Mucosa of rectum (tissue), 2 donors: ENCODE data around the gene LITAF.
A peak's percentile ranks its signal among the peaks of the same experiment; 100 is the strongest.
"Not testable (repeated sequence)": the region's sequence is repeated elsewhere in the genome, so short reads cannot be mapped to it uniquely, and the experiment has no call there.

Source experiments
- H3K27ac ChIP-seq, 2 donors: one replicate each; pipeline ENCODE4 v1.7.0; 2013; ENCODE audit warnings: inconsistent platforms in 2 of 2, low read depth in 2 of 2, low read length in 2 of 2
- H3K27me3 ChIP-seq, 2 donors: one replicate each; pipeline ENCODE4 v1.7.0; 2013; ENCODE audit warnings: low read length in 2 of 2; ENCODE audit not compliant: control insufficient read depth in 2 of 2, insufficient read depth in 2 of 2
- H3K36me3 ChIP-seq, 2 donors: one replicate each; pipeline ENCODE4 v1.7.0; 2013; ENCODE audit warnings: low read length in 2 of 2; ENCODE audit not compliant: control insufficient read depth in 2 of 2, insufficient read depth in 2 of 2
- H3K4me1 ChIP-seq, 2 donors: one replicate each; pipeline ENCODE4 v1.7.0; 2013; ENCODE audit warnings: low read length in 2 of 2, mild to moderate bottlenecking in 1 of 2; ENCODE audit not compliant: control insufficient read depth in 2 of 2, insufficient read depth in 2 of 2
- H3K4me3 ChIP-seq, 2 donors: one replicate each; pipeline ENCODE4 v1.7.0; 2013; ENCODE audit warnings: low read length in 2 of 2
- H3K9ac ChIP-seq, 2 donors: one replicate each; pipeline ENCODE4 v1.7.0; 2013; ENCODE audit warnings: low read length in 2 of 2, low read depth in 1 of 2, mild to moderate bottlenecking in 1 of 2
- H3K9me3 ChIP-seq, 2 donors: one replicate each; pipeline ENCODE4 v1.7.0; 2013; ENCODE audit warnings: low read length in 2 of 2; ENCODE audit not compliant: control insufficient read depth in 2 of 2
- donor health status: healthy.
- donor health status: Normal muscosa, but diverticular disease.

Gene LITAF

GRCh38 chr16:11577290-11577660 lies 9.4 kb downstream of the LITAF start:
- not testable (repeated sequence) for H3K27ac ChIP-seq, H3K9me3 ChIP-seq, H3K9ac ChIP-seq, H3K27me3 ChIP-seq, H3K36me3 ChIP-seq, H3K4me3 ChIP-seq
- H3K4me1 ChIP-seq = peaks cover 18 to 22% of the 10 kb centered on the region in 2 donors

GRCh38 chr16:11576427-11577289 lies 10.1 kb downstream of the LITAF start:
- no peak overlapping the region for H3K9ac ChIP-seq
- peaks cover 19 to 22% of the 10 kb centered on the region in 2 donors for H3K4me1 ChIP-seq
- H3K27me3 ChIP-seq = no peaks in the 10 kb centered on the region
- H3K36me3 ChIP-seq = peaks cover 0 to under 1% of the 10 kb centered on the region in 2 donors
- H3K27ac ChIP-seq = peak overlapping the region in 1 of 2 donors; percentile 23
- H3K9me3 ChIP-seq = no peaks in the 10 kb centered on the region
- peak overlapping the region in 1 of 2 donors; percentile 42 for H3K4me3 ChIP-seq

- peaks cover 0 to 3% of the 10 kb centered on the region in 2 donors for H3K36me3 ChIP-seq
- no peak overlapping the region for H3K4me3 ChIP-seq
- no peaks in the 10 kb centered on the region for H3K27me3 ChIP-seq
- no peak overlapping the region for H3K27ac ChIP-seq
- H3K4me1 ChIP-seq = peaks cover 17 to 21% of the 10 kb centered on the region in 2 donors
- no peaks in the 10 kb centered on the region for H3K9me3 ChIP-seq
- no peak overlapping the region for H3K9ac ChIP-seq
Observed at GRCh38 chr16:11575223-11575589, 11.5 kb downstream of the LITAF start.

- H3K4me1 ChIP-seq = peaks cover 17 to 21% of the 10 kb centered on the region in 2 donors
- no peak overlapping the region for H3K27ac ChIP-seq
- H3K36me3 ChIP-seq = peaks cover 0 to 12% of the 10 kb centered on the region in 2 donors
- H3K4me3 ChIP-seq = no peak overlapping the region
- no peaks in the 10 kb centered on the region for H3K9me3 ChIP-seq
- H3K27me3 ChIP-seq = no peaks in the 10 kb centered on the region
- H3K9ac ChIP-seq = no peak overlapping the region
Observed at GRCh38 chr16:11572301-11572995, 14.3 kb downstream of the LITAF start.

GRCh38 chr16:11571549-11571948 lies 15.2 kb downstream of the LITAF start:
- Histone ChIP-seq H3K9me3 (no peaks in the 10 kb centered on the region), H3K4me3 (no peak overlapping the region), H3K27ac (no peak overlapping the region), H3K4me1 (peaks cover 11 to 15% of the 10 kb centered on the region in 2 donors), H3K27me3 (no peaks in the 10 kb centered on the region), H3K36me3 (peaks cover 0 to 14% of the 10 kb centered on the region in 2 donors), H3K9ac (no peak overlapping the region)

GRCh38 chr16:11570806-11571205 lies 15.9 kb downstream of the LITAF start:
- H3K9me3 ChIP-seq = no peaks in the 10 kb centered on the region
- peaks cover 10 to 14% of the 10 kb centered on the region in 2 donors for H3K4me1 ChIP-seq
- H3K27me3 ChIP-seq = no peaks in the 10 kb centered on the region
- peaks cover 0 to 21% of the 10 kb centered on the region in 2 donors for H3K36me3 ChIP-seq
- H3K27ac ChIP-seq = no peak overlapping the region
- H3K9ac ChIP-seq = no peak overlapping the region
- H3K4me3 ChIP-seq = no peak overlapping the region

GRCh38 chr16:11570258-11570657 lies 16.5 kb downstream of the LITAF start:
- Histone ChIP-seq H3K4me3 (no peak overlapping the region), H3K4me1 (peaks cover 10 to 11% of the 10 kb centered on the region in 2 donors), H3K27ac (no peak overlapping the region)

GRCh38 chr16:11566398-11566797 lies 20.3 kb downstream of the LITAF start:
- Histone ChIP-seq H3K27ac (no peak overlapping the region), H3K9me3 (no peaks in the 10 kb centered on the region), H3K9ac (no peak overlapping the region), H3K36me3 (peaks cover 0 to 28% of the 10 kb centered on the region in 2 donors), H3K4me3 (no peak overlapping the region), H3K27me3 (no peaks in the 10 kb centered on the region), H3K4me1 (peaks cover 0 to under 1% of the 10 kb centered on the region in 2 donors)

More at GRCh38 chr16:11570258-11570657, 16.5 kb downstream of the LITAF start:
- Histone ChIP-seq H3K27me3 (no peaks in the 10 kb centered on the region), H3K9ac (no peak overlapping the region), H3K36me3 (peaks cover 0 to 25% of the 10 kb centered on the region in 2 donors), H3K9me3 (no peaks in the 10 kb centered on the region)

GRCh38 chr16:11565665-11566064 lies 21.1 kb downstream of the LITAF start:
- Histone ChIP-seq H3K4me1 (no peaks in the 10 kb centered on the region), H3K27ac (no peak overlapping the region), H3K4me3 (no peak overlapping the region), H3K27me3 (no peaks in the 10 kb centered on the region), H3K36me3 (peaks cover 0 to 29% of the 10 kb centered on the region in 2 donors), H3K9ac (no peak overlapping the region), H3K9me3 (no peaks in the 10 kb centered on the region)
